ENCODE results near the gene MMP21. TPM values are rescaled to one million over a fixed set of nuclear protein-coding genes. Genes with fewer than 3 reads are reported as not detected.

The MMP21 gene
- total and polyA plus RNA-seq, 2 experiments from 2014 or later, result 0.22 TPM; not detected in 1

DNA sequence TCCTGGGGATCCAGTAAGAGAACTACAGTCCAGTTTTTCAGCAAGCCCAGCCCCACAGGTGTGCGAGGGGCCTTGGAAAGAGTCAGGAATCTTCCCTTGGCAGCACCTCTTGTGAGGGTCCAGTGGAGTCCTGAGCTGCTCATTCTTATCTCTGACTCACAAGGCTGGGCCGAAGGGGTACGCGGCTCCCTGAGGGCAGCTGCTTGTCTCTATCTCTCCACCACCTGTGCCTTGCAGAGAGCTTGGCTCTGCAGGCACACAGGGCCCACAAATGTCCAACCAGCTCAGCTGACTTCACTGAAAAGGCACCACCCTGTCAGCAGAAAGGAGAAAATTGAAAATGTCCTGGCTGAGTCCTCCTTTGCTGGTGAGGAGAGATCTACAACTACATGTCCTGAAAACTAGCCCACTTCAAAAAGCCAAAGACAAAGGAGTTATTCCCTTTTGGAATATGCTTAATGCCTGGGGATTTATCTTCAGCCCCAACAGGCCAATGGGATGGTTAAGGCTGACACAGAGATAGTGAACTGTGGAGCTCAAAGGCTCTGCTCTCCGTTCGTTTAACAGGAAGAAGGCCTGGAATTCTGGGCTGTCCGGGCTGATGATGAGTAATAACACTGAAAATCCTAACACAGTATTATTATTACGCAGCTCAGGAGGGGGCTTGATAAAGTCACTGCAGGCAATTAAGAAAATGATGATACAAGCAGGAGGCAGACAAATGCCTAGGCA lies 24.0 kb upstream of the MMP21 start:
- H3K4me1 ChIP-seq (ENCODE audit: insufficient read depth), result peaks cover 4% of the 10 kb centered on the region
- H3K4me3 ChIP-seq, result no peak overlapping the region
- TF ChIP-seq, protein P1, sequence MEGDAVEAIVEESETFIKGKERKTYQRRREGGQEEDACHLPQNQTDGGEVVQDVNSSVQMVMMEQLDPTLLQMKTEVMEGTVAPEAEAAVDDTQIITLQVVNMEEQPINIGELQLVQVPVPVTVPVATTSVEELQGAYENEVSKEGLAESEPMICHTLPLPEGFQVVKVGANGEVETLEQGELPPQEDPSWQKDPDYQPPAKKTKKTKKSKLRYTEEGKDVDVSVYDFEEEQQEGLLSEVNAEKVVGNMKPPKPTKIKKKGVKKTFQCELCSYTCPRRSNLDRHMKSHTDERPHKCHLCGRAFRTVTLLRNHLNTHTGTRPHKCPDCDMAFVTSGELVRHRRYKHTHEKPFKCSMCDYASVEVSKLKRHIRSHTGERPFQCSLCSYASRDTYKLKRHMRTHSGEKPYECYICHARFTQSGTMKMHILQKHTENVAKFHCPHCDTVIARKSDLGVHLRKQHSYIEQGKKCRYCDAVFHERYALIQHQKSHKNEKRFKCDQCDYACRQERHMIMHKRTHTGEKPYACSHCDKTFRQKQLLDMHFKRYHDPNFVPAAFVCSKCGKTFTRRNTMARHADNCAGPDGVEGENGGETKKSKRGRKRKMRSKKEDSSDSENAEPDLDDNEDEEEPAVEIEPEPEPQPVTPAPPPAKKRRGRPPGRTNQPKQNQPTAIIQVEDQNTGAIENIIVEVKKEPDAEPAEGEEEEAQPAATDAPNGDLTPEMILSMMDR (IDR thresholded peaks at IDR 0.05; ENCODE audit: poor library complexity), result no peak
- TF ChIP-seq EZH2phosphoT487 (IDR thresholded peaks at IDR 0.05; ENCODE audit: low read depth, severe bottlenecking, unreplicated experiment), result no peak
- TF ChIP-seq EZH2 (IDR thresholded peaks at IDR 0.05; ENCODE audit: borderline replicate concordance), result no peak
- no peak overlapping the region for H2AFZ ChIP-seq
- H3K27ac ChIP-seq, result no peak overlapping the region
- H3K4me2 ChIP-seq, result no peak overlapping the region
- no peak for DNase-seq (ENCODE audit: low spot score)
- 74% methylated on average over 8 of the region's 8 CpGs for WGBS (ENCODE audit: low lambda C conversion rate, missing lambda C conversion rate)
- H3K36me3 ChIP-seq (replicated peaks; ENCODE audit: insufficient read depth, low read depth), result no peaks in the 10 kb centered on the region
- no peaks in the 10 kb centered on the region for H3K9me3 ChIP-seq (ENCODE audit: low read depth)
- H3K9me2 ChIP-seq (replicated peaks; ENCODE audit: insufficient read depth), result no peaks in the 10 kb centered on the region
- no peaks in the 10 kb centered on the region for H4K20me1 ChIP-seq (ENCODE audit: insufficient read depth, poor library complexity, severe bottlenecking)
- H3K27me3 ChIP-seq, result no peaks in the 10 kb centered on the region
- H3K79me2 ChIP-seq, result no peaks in the 10 kb centered on the region

GRCh38 chr10:125797994-125798662 lies 22.5 kb upstream of the MMP21 start:
- H3K4me1 ChIP-seq (ENCODE audit: insufficient read depth), result peaks cover 4% of the 10 kb centered on the region
- no peak overlapping the region for H3K27ac ChIP-seq
- H3K9me3 ChIP-seq (ENCODE audit: low read depth), result no peaks in the 10 kb centered on the region
- TF ChIP-seq EZH2 (IDR thresholded peaks at IDR 0.05; ENCODE audit: borderline replicate concordance) (no peak), EZH2phosphoT487 (IDR thresholded peaks at IDR 0.05; ENCODE audit: low read depth, severe bottlenecking, unreplicated experiment) (no peak)
- TF ChIP-seq, protein P1 (IDR thresholded peaks at IDR 0.05; ENCODE audit: poor library complexity), result no peak
- no peak overlapping the region for H3K4me2 ChIP-seq
- H3K79me2 ChIP-seq, result no peaks in the 10 kb centered on the region
- no peak for DNase-seq (ENCODE audit: low spot score)
- H3K4me3 ChIP-seq, result no peak overlapping the region
- H3K9me2 ChIP-seq (replicated peaks; ENCODE audit: insufficient read depth), result no peaks in the 10 kb centered on the region
- no peaks in the 10 kb centered on the region for H3K27me3 ChIP-seq
- H3K36me3 ChIP-seq (replicated peaks; ENCODE audit: insufficient read depth, low read depth), result no peaks in the 10 kb centered on the region
- 64% methylated on average over 5 of the region's 5 CpGs for WGBS (ENCODE audit: low lambda C conversion rate, missing lambda C conversion rate)
- H2AFZ ChIP-seq, result no peak overlapping the region
- H4K20me1 ChIP-seq (ENCODE audit: insufficient read depth, poor library complexity, severe bottlenecking), result no peaks in the 10 kb centered on the region

DNA sequence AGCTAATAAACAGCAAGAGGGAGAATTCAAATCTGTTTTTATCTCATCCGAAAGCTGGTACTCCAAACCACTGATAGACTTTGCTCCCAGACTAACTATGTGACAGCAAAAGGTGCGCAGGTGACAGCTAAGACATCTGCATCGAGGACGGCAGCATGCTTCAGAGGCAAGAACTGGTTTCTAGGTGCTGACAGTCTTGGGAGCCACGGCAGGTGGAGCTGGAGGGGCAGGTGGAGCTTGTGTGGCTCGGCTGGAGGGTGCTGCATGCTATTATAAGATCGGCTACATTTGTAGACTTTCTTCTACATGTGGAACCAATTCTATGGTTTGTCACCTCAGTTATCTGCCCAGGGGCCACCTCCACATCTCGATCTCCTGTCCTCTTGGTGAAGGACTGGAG lies 21.8 kb upstream of the MMP21 start:
- Histone ChIP-seq H4K20me1 (ENCODE audit: insufficient read depth, poor library complexity, severe bottlenecking) (no peaks in the 10 kb centered on the region), H3K4me2 (no peak overlapping the region), H3K27me3 (no peaks in the 10 kb centered on the region), H3K9me3 (ENCODE audit: low read depth) (no peaks in the 10 kb centered on the region), H3K79me2 (no peaks in the 10 kb centered on the region), H3K9me2 (replicated peaks; ENCODE audit: insufficient read depth) (no peaks in the 10 kb centered on the region), H3K4me3 (no peak overlapping the region), H2AFZ (no peak overlapping the region), H3K36me3 (replicated peaks; ENCODE audit: insufficient read depth, low read depth) (no peaks in the 10 kb centered on the region), H3K27ac (no peak overlapping the region), H3K4me1 (ENCODE audit: insufficient read depth) (peaks cover 4% of the 10 kb centered on the region)
- TF ChIP-seq, protein P1 (IDR thresholded peaks at IDR 0.05; ENCODE audit: poor library complexity), result no peak
- no peak for TF ChIP-seq EZH2 (IDR thresholded peaks at IDR 0.05; ENCODE audit: borderline replicate concordance)
- no peak for TF ChIP-seq EZH2phosphoT487 (IDR thresholded peaks at IDR 0.05; ENCODE audit: low read depth, severe bottlenecking, unreplicated experiment)
- DNase-seq (ENCODE audit: low spot score), result no peak
- 86% methylated on average over 8 of the region's 8 CpGs for WGBS (ENCODE audit: low lambda C conversion rate, missing lambda C conversion rate)

All from hepatocyte (in vitro differentiated cells).